ENCODE data around the gene BMP5. TPM values are rescaled to one million over a fixed set of nuclear protein-coding genes. Genes with fewer than 3 reads are reported as not detected.

Gene BMP5
- total and polyA plus RNA-seq, 2 donors (not counting 1 experiment from before 2014, with no cell fraction given), result 1.5 TPM; not detected in 1

- H2AFZ ChIP-seq (ENCODE audit: low read length), result no peak overlapping the region
- no peak for TF ChIP-seq CTCF (conservative IDR thresholded peaks at IDR 0.05 in 1 of 2, IDR thresholded peaks at IDR 0.05 in 1 of 2; ENCODE audit: low read depth in 1 of 2, low read length in 2 of 2)
- TF ChIP-seq EZH2 (IDR thresholded peaks at IDR 0.05; ENCODE audit: low read length, missing control alignments), result no peak
- no peak for DNase-seq (ENCODE audit: low read depth in 2 of 2)
- no peaks in the 10 kb centered on the region for H3K4me1 ChIP-seq (ENCODE audit: control insufficient read depth, extremely low read depth, insufficient read depth, low read length)
- no peaks in the 10 kb centered on the region for H3K27me3 ChIP-seq (ENCODE audit: control insufficient read depth, insufficient read depth, low read length)
- H3K27ac ChIP-seq (ENCODE audit: insufficient read depth, low read length), result no peak overlapping the region
- H3K9ac ChIP-seq (ENCODE audit: insufficient read depth, low read length), result no peak overlapping the region
- H3K9me3 ChIP-seq (ENCODE audit: control insufficient read depth, insufficient read depth, low read depth, low read length), result no peaks in the 10 kb centered on the region
- no peak overlapping the region for H3K4me2 ChIP-seq (ENCODE audit: extremely low read depth, insufficient read depth, low read length)
- no peaks in the 10 kb centered on the region for H4K20me1 ChIP-seq (ENCODE audit: control insufficient read depth, extremely low read depth, insufficient read depth, low read length)
- no peaks in the 10 kb centered on the region for H3K79me2 ChIP-seq (ENCODE audit: control insufficient read depth, insufficient read depth, low read length)
- H3K36me3 ChIP-seq (ENCODE audit: control insufficient read depth, insufficient read depth, low read length), result no peaks in the 10 kb centered on the region
- H3K4me3 ChIP-seq (replicated peaks in 1 of 4; ENCODE audit: control extremely low read depth in 1 of 4, insufficient read depth in 1 of 4, low read depth in 3 of 4, low read length in 4 of 4), result no peak overlapping the region
Observed at GRCh38 chr6:55839080-55839479, 36.3 kb downstream of the BMP5 start.

- Histone ChIP-seq H3K9me3 (ENCODE audit: control insufficient read depth, insufficient read depth, low read depth, low read length) (no peaks in the 10 kb centered on the region), H4K20me1 (ENCODE audit: control insufficient read depth, extremely low read depth, insufficient read depth, low read length) (no peaks in the 10 kb centered on the region), H3K36me3 (ENCODE audit: control insufficient read depth, insufficient read depth, low read length) (no peaks in the 10 kb centered on the region), H3K4me2 (ENCODE audit: extremely low read depth, insufficient read depth, low read length) (no peak overlapping the region), H2AFZ (ENCODE audit: low read length) (no peak overlapping the region), H3K79me2 (ENCODE audit: control insufficient read depth, insufficient read depth, low read length) (no peaks in the 10 kb centered on the region), H3K4me1 (ENCODE audit: control insufficient read depth, extremely low read depth, insufficient read depth, low read length) (no peaks in the 10 kb centered on the region), H3K27ac (ENCODE audit: insufficient read depth, low read length) (no peak overlapping the region), H3K27me3 (ENCODE audit: control insufficient read depth, insufficient read depth, low read length) (no peaks in the 10 kb centered on the region), H3K9ac (ENCODE audit: insufficient read depth, low read length) (no peak overlapping the region), H3K4me3 (replicated peaks in 1 of 4; ENCODE audit: control extremely low read depth in 1 of 4, insufficient read depth in 1 of 4, low read depth in 3 of 4, low read length in 4 of 4) (no peak overlapping the region)
- no peak for DNase-seq (ENCODE audit: low read depth in 2 of 2)
- TF ChIP-seq EZH2 (IDR thresholded peaks at IDR 0.05; ENCODE audit: low read length, missing control alignments), result no peak
- no peak for TF ChIP-seq CTCF (conservative IDR thresholded peaks at IDR 0.05 in 1 of 2, IDR thresholded peaks at IDR 0.05 in 1 of 2; ENCODE audit: low read depth in 1 of 2, low read length in 2 of 2)
Observed at GRCh38 chr6:55836945-55837344, 38.4 kb downstream of the BMP5 start.

- DNase-seq (ENCODE audit: low read depth in 2 of 2), result no peak
- H3K9me3 ChIP-seq (ENCODE audit: control insufficient read depth, insufficient read depth, low read depth, low read length), result no peaks in the 10 kb centered on the region
- H3K79me2 ChIP-seq (ENCODE audit: control insufficient read depth, insufficient read depth, low read length), result no peaks in the 10 kb centered on the region
- H3K36me3 ChIP-seq (ENCODE audit: control insufficient read depth, insufficient read depth, low read length), result no peaks in the 10 kb centered on the region
- H3K4me3 ChIP-seq (replicated peaks in 1 of 4; ENCODE audit: control extremely low read depth in 1 of 4, insufficient read depth in 1 of 4, low read depth in 3 of 4, low read length in 4 of 4), result no peak overlapping the region
- no peak overlapping the region for H3K9ac ChIP-seq (ENCODE audit: insufficient read depth, low read length)
- no peaks in the 10 kb centered on the region for H4K20me1 ChIP-seq (ENCODE audit: control insufficient read depth, extremely low read depth, insufficient read depth, low read length)
- TF ChIP-seq CTCF (conservative IDR thresholded peaks at IDR 0.05 in 1 of 2, IDR thresholded peaks at IDR 0.05 in 1 of 2; ENCODE audit: low read depth in 1 of 2, low read length in 2 of 2) (no peak), EZH2 (IDR thresholded peaks at IDR 0.05; ENCODE audit: low read length, missing control alignments) (no peak)
- H3K27ac ChIP-seq (ENCODE audit: insufficient read depth, low read length), result no peak overlapping the region
- no peaks in the 10 kb centered on the region for H3K27me3 ChIP-seq (ENCODE audit: control insufficient read depth, insufficient read depth, low read length)
- H3K4me2 ChIP-seq (ENCODE audit: extremely low read depth, insufficient read depth, low read length), result no peak overlapping the region
- no peaks in the 10 kb centered on the region for H3K4me1 ChIP-seq (ENCODE audit: control insufficient read depth, extremely low read depth, insufficient read depth, low read length)
- no peak overlapping the region for H2AFZ ChIP-seq (ENCODE audit: low read length)
Observed at GRCh38 chr6:55836481-55836880, 38.9 kb downstream of the BMP5 start.
